Measurements from ENCODE around the gene CHAC1. TPM values are rescaled to one million over a fixed set of nuclear protein-coding genes. Genes with fewer than 3 reads are reported as not detected.

Gene CHAC1
- polyA plus RNA-seq, 2 of the 4 experiments (the other 2 are of a cell fraction) = 4.9 to 22.2 TPM

- Histone ChIP-seq H3K9me3 (no peaks in the 10 kb centered on the region), H3K4me3 (no peak overlapping the region), H3K4me1 (peaks cover 14% of the 10 kb centered on the region; the same call in 2 of the 3 replicates), H3K4me2 (no peak overlapping the region), H3K27ac (no peak overlapping the region)
- DNase-seq (ENCODE audit: low read depth in 1 of 2, low spot score in 1 of 2) (no peak), FAIRE-seq (no peak), ATAC-seq (no peak)
- TF ChIP-seq RNF2 (IDR thresholded peaks at IDR 0.05; ENCODE audit: borderline replicate concordance, low read depth) (no peak), RARB (CRISPR knock-in tag; IDR thresholded peaks at IDR 0.05) (no peak), FOXS1 (CRISPR knock-in tag; IDR thresholded peaks at IDR 0.05) (no peak), HOXA7 (CRISPR knock-in tag; IDR thresholded peaks at IDR 0.05) (no peak), HOXB13 (CRISPR knock-in tag; IDR thresholded peaks at IDR 0.05; ENCODE audit: low read depth) (no peak), FOSL2 (IDR thresholded peaks at IDR 0.05) (no peak), FOSL2 (CRISPR knock-in tag; IDR thresholded peaks at IDR 0.05) (no peak), HDAC2 (IDR thresholded peaks at IDR 0.05) (no peak)
- ChIA-PET POLR2A (interaction anchor here (1.0 kb wide), 1 partner anchor 15 kb away, joined by 3 read pairs; the partner anchor contains the start of gene CHAC1), CTCF (interaction anchor here (0.6 to 2.2 kb wide), 3 partner anchors 13 to 81 kb away, joined by 3 to 9 read pairs (median 4); no protein-coding TSS in a partner anchor)
- 62% methylated on average over 6 of the region's 7 CpGs for WGBS (ENCODE audit: missing lambda C conversion rate)
Measured at GRCh38 chr15:40968290-40969085, 15.2 kb downstream of the CHAC1 start.

- no peaks in the 10 kb centered on the region for H3K9me3 ChIP-seq
- FAIRE-seq (no peak), DNase-seq (ENCODE audit: low read depth in 1 of 2, low spot score in 1 of 2) (no peak), ATAC-seq (no peak; a peak in 1 of 6 replicates)
- peaks cover 14% of the 10 kb centered on the region; the same call in 2 of the 3 replicates for H3K4me1 ChIP-seq
- ChIA-PET POLR2A (no interaction called here), CTCF (interaction anchor here (0.7 to 2.2 kb wide), 2 partner anchors 28 to 303 kb away, joined by 3 to 9 read pairs; no protein-coding TSS in a partner anchor)
- WGBS (ENCODE audit: missing lambda C conversion rate) = 95% methylated on average over 8 of the region's 8 CpGs
- TF ChIP-seq HEYL (CRISPR knock-in tag; IDR thresholded peaks at IDR 0.05) (no peak), REST (IDR thresholded peaks at IDR 0.05) (no peak), SMC3 (IDR thresholded peaks at IDR 0.05) (no peak), EHF (CRISPR knock-in tag; IDR thresholded peaks at IDR 0.05) (no peak), HOXB13 (CRISPR knock-in tag; IDR thresholded peaks at IDR 0.05; ENCODE audit: low read depth) (no peak), BCL3 (IDR thresholded peaks at IDR 0.05) (no peak), HES2 (IDR thresholded peaks at IDR 0.05) (no peak), RAD21 (conservative IDR thresholded peaks at IDR 0.05 in 1 of 2, IDR thresholded peaks at IDR 0.05 in 1 of 2) (no peak), FOSB (CRISPR knock-in tag; IDR thresholded peaks at IDR 0.05) (no peak), ZFP36 (IDR thresholded peaks at IDR 0.05; ENCODE audit: borderline replicate concordance, partially characterized antibody) (no peak), ESRRA (IDR thresholded peaks at IDR 0.05; ENCODE audit: borderline replicate concordance, low read length) (no peak), RCOR1 (IDR thresholded peaks at IDR 0.05; ENCODE audit: low read depth, low read length) (no peak), ELK1 (IDR thresholded peaks at IDR 0.05; ENCODE audit: low read depth, low read length) (no peak)
- no peak overlapping the region for H3K4me3 ChIP-seq
- H3K27ac ChIP-seq = no peak overlapping the region
- no peak overlapping the region for H3K4me2 ChIP-seq
Measured at GRCh38 chr15:40969363-40969762, 16.1 kb downstream of the CHAC1 start.
